GM19455 (cell line): ENCODE results near the gene PPM1F.

Experiments used
- ATAC-seq: cut with Tn5 transposase; IDR thresholded peaks from one replicate; pipeline ENCODE4 v1.9.1; 2021; ENCODE audit not compliant: unreplicated experiment

The PPM1F gene

DNA sequence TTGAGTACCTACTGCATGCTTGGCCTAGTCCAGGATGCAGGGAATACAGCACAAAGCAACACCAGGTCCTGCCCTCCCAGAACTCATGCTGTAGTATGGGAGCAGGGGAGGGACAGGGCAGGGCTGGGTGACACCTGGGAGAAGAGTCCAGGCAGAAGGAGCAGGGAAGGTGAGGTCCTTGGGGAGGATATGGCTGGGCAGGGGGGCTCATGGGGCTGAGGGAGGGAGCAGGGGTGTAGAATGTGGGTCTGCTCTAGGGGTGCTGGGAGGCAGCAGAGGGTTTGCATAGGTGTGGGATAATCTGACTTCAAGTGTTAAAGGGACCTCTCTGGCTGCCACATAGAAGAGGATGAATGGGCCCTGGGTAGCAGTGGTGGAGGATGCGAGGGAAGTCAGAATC is 25.2 kb upstream of the PPM1F start:
- ATAC-seq, result no peak

GRCh38 chr22:21975854-21976345 is 23.3 kb upstream of the PPM1F start:
- no peak for ATAC-seq

DNA sequence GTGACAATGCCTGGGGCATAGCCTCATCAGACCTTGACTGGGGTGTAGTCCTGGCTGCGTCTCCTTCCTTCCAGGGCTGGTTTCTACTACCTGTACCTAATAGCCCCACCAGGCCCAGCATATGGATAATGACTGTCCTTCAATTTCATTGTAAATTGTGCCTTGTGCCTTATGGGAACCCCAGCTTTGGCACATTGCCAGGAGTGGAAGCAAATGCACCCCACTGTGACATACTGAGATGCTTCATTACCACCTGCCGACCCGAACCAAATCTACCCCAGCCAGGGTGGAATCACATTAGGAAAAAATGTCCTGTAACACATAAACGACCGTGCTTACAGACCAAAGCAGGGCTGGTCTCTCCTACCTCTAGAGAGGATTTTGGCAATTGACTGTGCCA is 22.6 kb upstream of the PPM1F start:
- ATAC-seq, result no peak

GRCh38 chr22:21974058-21974649 is 21.5 kb upstream of the PPM1F start:
- no peak for ATAC-seq

DNA sequence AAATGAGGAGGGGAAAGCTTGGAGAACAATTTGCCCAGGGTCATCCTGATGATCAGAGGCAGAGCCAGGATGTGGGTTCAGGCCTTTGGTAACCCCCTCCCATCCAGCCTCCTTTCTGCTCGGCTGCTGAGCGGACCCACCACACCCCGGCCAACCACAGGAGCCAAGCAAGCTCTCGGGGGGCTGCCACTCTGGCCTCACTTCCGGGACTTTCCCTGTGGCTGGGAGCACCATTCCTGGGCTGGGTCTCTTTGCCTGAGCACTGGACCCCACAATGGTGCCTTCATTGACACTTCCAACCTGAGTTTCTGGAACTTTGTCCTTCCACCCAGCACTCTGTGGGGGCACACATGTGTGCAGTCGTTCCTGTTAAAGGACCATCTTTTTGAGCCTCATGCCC is 20.2 kb upstream of the PPM1F start:
- ATAC-seq, result no peak

- no peak for ATAC-seq
These were observed 19.7 kb upstream of the PPM1F start for GRCh38 chr22:21972293-21972779.

GRCh38 chr22:21971858-21972275 is 19.2 kb upstream of the PPM1F start:
- ATAC-seq, result no peak

DNA sequence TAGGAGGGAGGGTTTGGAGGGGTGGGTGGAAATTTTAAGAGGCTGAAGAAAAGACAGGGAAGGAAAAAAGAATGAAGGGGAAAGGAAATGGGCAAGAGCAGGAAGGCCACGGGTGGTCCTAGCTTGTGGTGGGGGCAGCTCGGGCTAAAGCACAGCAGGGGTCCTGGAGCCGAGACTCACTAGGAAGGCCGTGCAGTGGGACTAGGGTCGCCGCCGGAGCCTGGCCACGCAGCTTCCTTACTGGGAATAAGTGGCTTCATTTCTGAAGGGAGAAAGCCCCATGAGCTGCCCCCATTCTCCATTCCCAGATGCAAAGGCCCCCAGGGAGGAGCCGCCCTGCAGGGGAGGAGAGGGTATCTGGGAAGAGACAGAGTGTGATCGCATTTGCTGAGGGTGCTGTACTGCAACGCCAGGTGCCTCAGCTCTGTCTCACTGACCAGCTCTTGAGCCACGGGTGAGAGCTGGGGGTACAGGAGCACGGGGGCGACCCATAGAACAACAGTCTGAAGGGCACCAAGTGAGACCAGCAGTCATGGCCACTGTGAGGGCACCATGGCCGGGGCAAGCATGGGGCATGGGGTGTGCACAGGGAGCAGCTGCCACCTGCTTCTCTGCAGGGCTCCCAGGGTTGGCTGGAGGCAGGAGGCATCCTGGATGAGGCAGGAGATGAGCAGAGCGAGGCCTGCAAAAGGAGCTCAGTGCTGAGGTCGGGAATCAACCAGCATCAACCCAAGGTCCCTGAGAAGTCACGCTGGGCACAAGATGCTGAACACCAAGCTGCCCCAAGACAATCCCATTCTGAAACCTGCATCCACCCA is 18.4 kb upstream of the PPM1F start:
- ATAC-seq, result no peak

DNA sequence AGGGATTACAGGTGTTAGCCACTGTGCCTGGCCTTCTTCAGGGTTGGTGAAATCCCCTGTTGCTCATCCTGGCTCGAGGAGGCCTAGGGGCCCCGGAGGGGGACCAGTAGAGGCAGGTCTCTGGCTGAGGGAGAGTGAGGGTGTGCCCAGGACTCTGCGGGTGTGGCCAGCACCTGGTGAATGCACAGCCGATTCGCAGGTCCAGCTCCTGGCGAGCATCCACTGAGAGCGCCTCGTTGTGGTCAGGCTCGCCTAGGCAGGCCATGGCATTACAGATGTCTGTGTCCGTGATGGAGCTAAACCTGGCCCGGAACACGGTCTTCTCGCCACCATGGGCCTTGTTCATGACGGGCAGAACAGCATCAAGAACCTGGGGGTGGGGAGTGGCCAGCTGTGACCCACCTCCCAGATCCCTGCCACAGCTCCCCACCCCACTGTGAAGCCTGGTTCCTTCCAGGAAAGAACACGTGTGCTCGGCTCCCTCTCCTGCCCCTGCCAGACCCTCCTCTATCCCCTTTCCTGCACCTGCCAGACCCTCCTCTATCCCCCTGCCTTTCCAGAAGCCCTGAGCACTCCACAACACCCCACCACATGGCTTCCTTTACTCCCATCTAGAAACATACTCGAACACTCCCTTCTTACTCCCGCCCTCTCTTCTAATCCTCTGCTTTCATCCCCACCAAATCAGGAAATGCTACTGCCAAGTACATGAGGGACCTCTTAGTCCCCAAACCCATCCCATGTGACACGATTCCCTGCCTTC is 17.6 kb upstream of the PPM1F start:
- ATAC-seq, result no peak

GRCh38 chr22:21968452-21969129 is 15.9 kb upstream of the PPM1F start:
- no peak for ATAC-seq

- ATAC-seq, result no peak
These were observed 15.1 kb upstream of the PPM1F start for GRCh38 chr22:21967693-21968271.

GRCh38 chr22:21966643-21967516 is 14.2 kb upstream of the PPM1F start:
- no peak for ATAC-seq

GRCh38 chr22:21965762-21966288 is 13.2 kb upstream of the PPM1F start:
- no peak for ATAC-seq

DNA sequence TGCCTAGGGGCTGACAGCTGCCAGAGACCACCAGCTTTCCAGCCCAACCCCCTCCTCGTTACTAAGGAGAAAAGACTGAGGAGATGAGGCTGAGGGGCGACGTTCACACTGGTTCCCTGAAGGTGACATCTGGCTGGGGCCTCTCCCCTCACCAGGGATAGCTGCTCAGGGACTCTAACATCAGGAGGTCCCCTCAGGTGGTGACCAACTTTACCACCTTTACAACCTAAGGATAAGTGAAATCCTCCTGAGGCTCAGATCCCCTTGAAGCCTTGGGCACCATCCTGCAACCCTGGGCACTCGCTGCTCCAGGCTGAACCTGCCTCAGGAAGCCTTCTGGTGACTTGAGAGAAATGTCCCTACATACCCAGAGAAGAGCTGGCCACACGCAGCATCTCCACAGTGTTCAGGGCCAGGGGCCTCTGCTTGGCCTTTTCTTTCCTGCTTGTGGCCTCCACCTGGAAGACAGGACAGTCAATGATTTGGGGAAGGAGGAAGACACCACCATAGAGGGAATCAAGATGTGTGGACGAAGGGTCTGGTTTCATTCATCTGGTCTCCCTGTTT is 12.4 kb upstream of the PPM1F start:
- ATAC-seq, result no peak

DNA sequence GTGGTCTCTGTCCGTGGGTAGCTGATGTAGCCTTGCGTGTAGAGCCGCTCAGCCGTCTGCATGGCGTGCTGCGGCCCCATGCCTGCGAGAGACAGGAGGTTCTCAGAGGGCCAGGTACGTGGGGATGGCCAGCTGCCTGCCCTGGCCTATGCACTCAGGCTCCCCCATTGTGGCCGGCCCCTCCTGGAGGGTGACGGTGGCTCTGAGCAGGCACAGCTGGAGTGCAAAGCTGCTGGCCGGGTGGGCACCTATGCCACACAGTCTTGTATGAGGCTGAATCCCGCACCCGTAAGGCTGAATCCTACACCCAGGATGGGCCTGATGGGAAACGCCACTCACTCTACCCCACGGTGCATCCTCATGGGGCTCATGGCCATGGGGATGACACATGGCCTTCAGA is 11.6 kb upstream of the PPM1F start:
- no peak for ATAC-seq

DNA sequence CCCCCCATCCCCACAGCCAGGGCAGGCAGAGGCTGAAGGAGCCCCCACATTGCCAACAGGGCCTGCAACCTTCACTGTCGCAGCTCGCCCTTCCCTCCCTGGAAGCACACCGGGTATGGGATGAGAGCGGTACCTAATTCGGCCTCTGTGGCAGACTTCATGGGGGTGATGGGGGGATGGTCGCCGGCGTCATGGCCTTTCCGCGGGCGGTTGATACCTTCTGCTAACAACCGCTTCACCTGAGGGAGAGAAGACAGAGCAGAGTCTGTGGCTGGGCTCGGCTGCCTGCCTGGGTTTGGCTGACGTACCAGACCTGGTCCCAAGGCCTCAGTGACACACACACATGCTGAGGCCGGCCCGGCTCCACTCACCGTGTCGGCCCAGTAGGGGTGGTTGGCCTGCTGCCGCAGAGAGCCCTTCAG is 11.2 kb upstream of the PPM1F start:
- ATAC-seq, result no peak

- no peak for ATAC-seq
These were observed 10.6 kb upstream of the PPM1F start for GRCh38 chr22:21963286-21963685.

GRCh38 chr22:21962655-21962949 is 10.0 kb upstream of the PPM1F start:
- ATAC-seq, result no peak

DNA sequence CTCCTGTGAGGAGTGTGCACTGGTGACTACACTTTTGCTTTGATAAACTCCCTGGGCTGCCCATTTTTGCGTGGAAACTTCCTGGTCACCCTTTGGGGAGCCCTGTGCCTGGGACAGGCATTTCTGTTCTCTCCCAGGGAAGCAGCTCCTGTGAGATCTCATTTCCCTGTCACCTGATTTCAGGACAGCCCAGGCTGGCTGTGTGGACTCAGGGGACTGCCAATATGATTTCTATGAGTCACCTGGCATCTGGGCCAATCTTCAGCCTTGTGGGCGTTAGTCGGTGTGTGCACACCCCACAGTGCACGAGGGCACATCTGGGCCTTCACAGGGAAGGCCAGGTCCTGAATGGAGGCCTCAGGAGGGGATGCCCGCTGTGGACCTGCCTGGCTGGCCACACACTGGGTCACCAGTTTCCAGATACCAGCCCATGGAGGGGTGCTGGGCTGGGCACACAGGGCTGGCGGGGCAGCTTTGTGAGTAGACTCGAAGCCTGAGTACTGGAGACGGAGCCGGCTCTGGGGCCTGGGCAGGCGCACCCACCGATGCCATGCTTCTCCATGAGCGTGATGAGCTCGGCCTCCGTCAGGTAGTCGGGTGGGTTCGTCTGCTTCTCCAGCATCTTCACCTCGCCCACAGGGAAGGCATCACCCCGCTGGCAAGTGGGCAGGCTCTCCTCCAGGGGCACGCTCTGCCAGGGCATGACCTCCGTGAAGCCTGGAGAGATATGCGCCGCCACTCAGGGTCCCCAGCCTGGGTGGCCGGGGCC is 9.4 kb upstream of the PPM1F start:
- ATAC-seq, result no peak
